ENCODE results near the gene JAM3. TPM values are rescaled to one million over a fixed set of nuclear protein-coding genes. Genes with fewer than 3 reads are reported as not detected.

JAM3 gene
- total and polyA plus RNA-seq, 11 donors: 11.9 to 56.9 (median 34.0) TPM

- ATAC-seq (no peak), DNase-seq (peak in 1 of 5 donors; percentile 52)
- no peaks in the 10 kb centered on the region for H3K36me3 ChIP-seq
- peak overlapping the region in 2 of 12 donors; percentile 57 to 93 for H3K27ac ChIP-seq
- 67 to 79% (median 76%) methylated on average over 8 of the region's 8 CpGs for WGBS, 4 donors
- no peak for TF ChIP-seq POLR2A (IDR thresholded peaks at IDR 0.05)
- TF ChIP-seq, protein P1, sequence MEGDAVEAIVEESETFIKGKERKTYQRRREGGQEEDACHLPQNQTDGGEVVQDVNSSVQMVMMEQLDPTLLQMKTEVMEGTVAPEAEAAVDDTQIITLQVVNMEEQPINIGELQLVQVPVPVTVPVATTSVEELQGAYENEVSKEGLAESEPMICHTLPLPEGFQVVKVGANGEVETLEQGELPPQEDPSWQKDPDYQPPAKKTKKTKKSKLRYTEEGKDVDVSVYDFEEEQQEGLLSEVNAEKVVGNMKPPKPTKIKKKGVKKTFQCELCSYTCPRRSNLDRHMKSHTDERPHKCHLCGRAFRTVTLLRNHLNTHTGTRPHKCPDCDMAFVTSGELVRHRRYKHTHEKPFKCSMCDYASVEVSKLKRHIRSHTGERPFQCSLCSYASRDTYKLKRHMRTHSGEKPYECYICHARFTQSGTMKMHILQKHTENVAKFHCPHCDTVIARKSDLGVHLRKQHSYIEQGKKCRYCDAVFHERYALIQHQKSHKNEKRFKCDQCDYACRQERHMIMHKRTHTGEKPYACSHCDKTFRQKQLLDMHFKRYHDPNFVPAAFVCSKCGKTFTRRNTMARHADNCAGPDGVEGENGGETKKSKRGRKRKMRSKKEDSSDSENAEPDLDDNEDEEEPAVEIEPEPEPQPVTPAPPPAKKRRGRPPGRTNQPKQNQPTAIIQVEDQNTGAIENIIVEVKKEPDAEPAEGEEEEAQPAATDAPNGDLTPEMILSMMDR (IDR thresholded peaks at IDR 0.05): no peak
- no peaks in the 10 kb centered on the region for H3K27me3 ChIP-seq
- H3K4me3 ChIP-seq: no peak overlapping the region
- intact Hi-C loops (cut with DNase I): loop anchor here in 4 of 10 donors (5.0 to 10.0 kb wide), 4 partner anchors 74 to 183 kb away; partner anchors contain the start of genes NCAPD3 (in 1 of the 4) and VPS26B (in 1 of the 4)
- peaks cover 0 to 62% (median 33%) of the 10 kb centered on the region in 12 donors for H3K4me1 ChIP-seq
- H3K9me3 ChIP-seq: no peaks in the 10 kb centered on the region
Measured at GRCh38 chr11:134041349-134041748, 27.5 kb upstream of the JAM3 start.

GRCh38 chr11:134041791-134042696 is 26.8 kb upstream of the JAM3 start:
- H3K27ac ChIP-seq: peak overlapping the region in 2 of 12 donors; percentile 57 to 93
- DNase-seq (peak in 2 of 5 donors; percentile 19 to 56), ATAC-seq (no peak)
- no peak for TF ChIP-seq POLR2A (IDR thresholded peaks at IDR 0.05)
- TF ChIP-seq, protein P1 (IDR thresholded peaks at IDR 0.05): no peak
- intact Hi-C loops (cut with DNase I): loop anchor here in 4 of 10 donors (5.0 to 10.0 kb wide), 4 partner anchors 75 to 183 kb away; partner anchors contain the start of genes NCAPD3 (in 1 of the 4) and VPS26B (in 1 of the 4)
- H3K27me3 ChIP-seq: no peaks in the 10 kb centered on the region
- H3K4me3 ChIP-seq: no peak overlapping the region
- H3K4me1 ChIP-seq: peaks cover 0 to 58% (median 33%) of the 10 kb centered on the region in 12 donors
- H3K36me3 ChIP-seq: no peaks in the 10 kb centered on the region
- no peaks in the 10 kb centered on the region for H3K9me3 ChIP-seq
- 91 to 95% (median 93%) methylated on average over 27 to 30 of the region's 30 CpGs for WGBS, 4 donors

DNA sequence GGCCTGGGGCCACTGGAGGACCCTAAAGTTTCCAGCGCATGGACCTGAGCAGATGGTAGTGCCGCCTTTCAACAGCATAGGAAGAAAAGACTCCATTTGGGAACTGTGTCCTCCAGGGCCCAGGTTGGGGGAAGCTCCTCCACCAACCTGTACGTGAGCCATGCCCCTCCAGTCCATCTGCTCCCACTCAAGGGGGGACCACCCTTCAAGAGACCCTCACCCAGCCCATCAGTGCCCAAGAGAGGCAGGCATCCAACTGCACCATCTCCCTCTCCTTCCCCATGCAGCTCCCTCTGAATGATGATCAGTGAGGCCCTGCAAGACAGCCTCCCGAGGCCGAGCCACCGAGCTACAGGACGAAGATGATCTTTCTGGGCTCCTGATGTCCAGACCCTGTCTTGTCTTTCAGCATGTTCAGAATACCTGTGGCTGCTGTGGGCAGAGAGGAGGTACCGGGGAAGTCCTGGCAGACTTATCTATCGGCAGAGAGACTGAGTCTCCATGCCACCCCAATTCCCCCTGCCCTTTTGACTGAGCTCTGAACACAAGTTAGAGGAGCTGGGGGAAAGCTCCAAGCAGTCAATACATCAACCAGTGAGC is 25.0 kb upstream of the JAM3 start:
- no peaks in the 10 kb centered on the region for H3K27me3 ChIP-seq
- TF ChIP-seq POLR2A (IDR thresholded peaks at IDR 0.05): no peak
- TF ChIP-seq, protein P1 (IDR thresholded peaks at IDR 0.05): no peak
- no peaks in the 10 kb centered on the region for H3K9me3 ChIP-seq
- no peak for DNase-seq
- H3K4me1 ChIP-seq: peaks cover 0 to 51% (median 24%) of the 10 kb centered on the region in 12 donors
- H3K27ac ChIP-seq: no peak overlapping the region
- H3K36me3 ChIP-seq: no peaks in the 10 kb centered on the region
- ATAC-seq: no peak
- no peak overlapping the region for H3K4me3 ChIP-seq
- WGBS, 4 donors: 94 to 100% (median 97%) methylated on average over 9 of the region's 9 CpGs
- intact Hi-C loops (cut with DNase I): loop anchor here in 5 of 10 donors (2.0 to 10.0 kb wide), 6 partner anchors 29 to 181 kb away; partner anchors contain the start of genes NCAPD3 (in 1 of the 5) and VPS26B (in 1 of the 5)
